GM21447 (cell line): ENCODE results near the gene UGT1A4.

Experiments
- ATAC-seq: cut with Tn5 transposase; IDR thresholded peaks from one replicate; pipeline ENCODE4 v1.9.1; 2021; ENCODE audit not compliant: unreplicated experiment

Gene UGT1A4

GRCh38 chr2:233718552-233718951 is at the start of gene UGT1A4:
UGT1A4 (plus strand) TSS chr2:233718736; CDS start chr2:233718821, 85 bp downstream.
- ATAC-seq: no peak

DNA sequence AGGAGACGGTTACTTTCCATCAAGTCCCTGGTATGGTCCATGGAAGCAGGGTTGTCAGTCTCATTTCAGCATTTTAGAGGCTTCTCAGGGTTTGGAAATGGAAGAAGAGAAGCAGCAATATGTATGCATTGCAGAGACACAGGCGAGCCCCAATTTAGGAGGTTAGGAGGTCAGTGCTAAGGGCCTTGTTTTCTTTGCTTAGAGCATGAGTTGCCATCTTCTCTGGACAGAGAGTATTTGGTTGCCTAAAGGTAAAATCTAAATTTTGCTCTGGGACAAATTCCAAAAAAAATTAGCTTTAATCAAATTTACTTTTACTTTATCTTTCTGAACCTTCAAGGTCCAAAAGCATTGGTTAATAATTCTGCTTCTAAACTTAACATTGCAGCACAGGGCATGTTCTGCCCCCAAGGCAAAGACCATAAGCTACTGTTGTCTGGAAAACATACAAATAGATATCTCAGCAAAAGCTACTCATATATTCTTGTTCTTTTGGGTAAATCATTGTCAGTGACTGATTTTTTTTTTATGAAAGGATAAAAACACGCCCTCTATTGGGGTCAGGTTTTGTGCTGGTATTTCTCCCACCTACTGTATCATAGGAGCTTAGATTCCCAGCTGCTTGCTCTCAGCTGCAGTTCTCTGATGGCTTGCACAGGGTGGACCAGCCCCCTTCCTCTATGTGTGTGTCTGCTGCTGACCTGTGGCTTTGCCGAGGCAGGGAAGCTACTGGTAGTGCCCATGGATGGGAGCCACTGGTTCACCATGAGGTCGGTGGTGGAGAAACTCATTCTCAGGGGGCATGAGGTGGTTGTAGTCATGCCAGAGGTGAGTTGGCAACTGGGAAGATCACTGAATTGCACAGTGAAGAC is 47.0 kb upstream of the UGT1A4 start, which contains the start of gene UGT1A9:
Gene UGT1A9, plus strand, starts transcription at position 609 of the 872 bp plus-strand sequence. Its CDS starts 37 bp downstream, at position 646.
- ATAC-seq: no peak

- ATAC-seq: no peak
Measured at GRCh38 chr2:233672886-233673285, 45.6 kb upstream of the UGT1A4 start.

DNA sequence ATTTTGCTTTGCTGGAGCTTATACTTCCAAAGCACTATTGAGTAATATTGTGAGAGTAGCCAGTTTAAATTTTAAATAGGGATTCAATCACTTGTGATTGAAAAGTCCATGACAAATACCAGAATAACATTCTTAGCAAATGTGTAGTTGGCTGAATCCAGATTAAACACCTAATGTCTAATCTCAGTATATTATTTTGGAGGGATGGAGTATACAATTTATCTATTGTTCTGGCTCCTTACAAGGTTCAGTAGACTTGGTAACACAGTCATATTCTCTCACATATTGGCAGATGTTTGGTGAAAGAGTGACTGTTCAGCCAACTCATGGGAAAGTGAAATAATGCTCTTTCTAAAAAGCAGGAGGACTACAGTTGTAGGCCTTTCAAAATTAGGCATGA is 44.6 kb upstream of the UGT1A4 start:
- ATAC-seq: no peak

GRCh38 chr2:233674314-233674713 is 44.2 kb upstream of the UGT1A4 start:
- no peak for ATAC-seq

DNA sequence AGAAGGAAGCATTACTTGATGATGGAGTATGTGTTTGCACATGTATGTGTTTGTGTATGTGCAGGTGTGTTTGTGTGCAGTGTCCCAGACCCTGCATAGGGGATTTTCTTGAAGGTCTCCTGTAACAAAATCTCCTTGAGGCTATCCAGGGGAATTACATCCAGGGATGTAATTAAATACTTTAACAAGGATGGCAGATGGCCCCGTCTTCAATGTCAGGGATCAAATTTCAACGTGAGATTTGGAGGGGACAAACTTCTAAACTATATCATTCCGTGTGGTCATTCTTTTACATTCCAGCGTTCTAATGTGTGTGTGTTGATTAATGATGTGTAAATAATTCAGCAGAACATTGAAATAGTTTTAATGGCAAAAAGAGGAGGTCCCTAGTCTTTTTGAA is 43.5 kb upstream of the UGT1A4 start:
- ATAC-seq: no peak

DNA sequence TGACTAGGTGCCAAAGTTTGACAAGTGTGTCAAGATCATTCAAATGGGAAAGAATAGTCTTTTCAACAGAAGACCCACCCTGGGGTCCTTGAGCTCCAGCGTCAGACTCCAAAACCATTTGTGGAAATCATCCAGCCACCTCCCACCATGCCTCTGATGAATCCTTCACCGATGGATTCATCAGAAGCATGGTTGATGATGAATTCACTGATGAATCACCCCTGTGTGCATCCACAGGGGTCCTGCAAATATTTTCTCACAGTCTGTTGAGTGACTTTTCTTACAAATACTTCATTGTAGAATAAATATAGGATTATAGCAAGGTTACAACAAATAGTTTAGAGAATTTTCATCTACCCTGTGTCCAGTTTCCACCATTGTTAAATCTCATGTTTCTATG is 42.5 kb upstream of the UGT1A4 start:
- ATAC-seq: no peak

GRCh38 chr2:233679196-233679595 is 39.3 kb upstream of the UGT1A4 start:
- no peak for ATAC-seq

DNA sequence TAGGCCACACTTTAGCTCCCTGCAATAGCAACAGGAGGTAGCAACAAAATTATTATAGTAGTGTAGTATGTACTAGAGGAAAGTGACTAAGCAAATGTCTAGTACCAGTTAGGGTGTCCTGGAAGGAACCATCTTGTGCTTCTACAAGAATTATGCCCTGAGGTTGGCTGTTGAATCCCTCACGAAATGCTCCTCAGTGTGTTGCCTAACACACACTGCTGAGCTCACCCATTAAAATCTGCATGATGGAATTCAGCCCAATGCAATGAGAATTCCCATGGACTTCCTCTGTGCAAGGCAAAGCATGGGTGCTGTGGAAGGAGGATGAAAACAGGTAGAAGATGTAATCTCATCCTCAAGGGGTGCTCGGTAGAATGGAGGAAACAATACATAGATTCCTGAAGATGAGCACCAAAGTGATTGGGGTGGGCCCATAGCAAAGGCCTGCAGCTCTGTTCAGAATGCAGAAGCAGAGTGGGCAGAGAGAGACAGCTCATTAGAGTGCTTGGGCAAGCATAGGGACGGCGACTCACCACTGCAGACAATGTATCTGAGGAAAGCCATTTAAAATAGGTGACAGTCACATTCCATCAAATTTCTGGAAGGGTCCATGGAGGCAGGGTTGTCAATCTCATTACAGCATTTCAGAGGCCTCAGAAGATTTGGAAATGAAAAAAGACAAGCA is 38.0 kb upstream of the UGT1A4 start:
- ATAC-seq: no peak

DNA sequence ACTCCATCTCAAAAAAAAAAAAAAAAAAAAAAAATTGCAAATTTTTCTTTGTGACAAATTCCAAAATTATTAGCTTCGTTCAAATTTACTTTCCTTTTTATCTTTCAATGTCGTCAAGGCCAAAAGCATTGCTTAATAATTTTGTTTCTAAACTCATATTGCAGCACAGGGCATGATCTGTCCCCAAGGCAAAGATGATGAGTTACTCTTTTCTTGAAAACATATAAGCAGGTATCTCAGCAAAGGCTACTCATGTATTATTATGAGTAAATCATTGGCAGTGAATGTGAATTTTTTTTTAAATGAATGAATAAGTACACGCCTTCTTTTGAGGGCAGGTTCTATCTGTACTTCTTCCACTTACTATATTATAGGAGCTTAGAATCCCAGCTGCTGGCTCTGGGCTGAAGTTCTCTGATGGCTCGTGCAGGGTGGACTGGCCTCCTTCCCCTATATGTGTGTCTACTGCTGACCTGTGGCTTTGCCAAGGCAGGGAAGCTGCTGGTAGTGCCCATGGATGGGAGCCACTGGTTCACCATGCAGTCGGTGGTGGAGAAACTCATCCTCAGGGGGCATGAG is 36.9 kb upstream of the UGT1A4 start, which contains the start of gene UGT1A7:
Gene UGT1A7, plus strand, starts transcription at position 381 of the 579 bp plus-strand sequence. Its CDS starts 37 bp downstream, at position 418.
- no peak for ATAC-seq

DNA sequence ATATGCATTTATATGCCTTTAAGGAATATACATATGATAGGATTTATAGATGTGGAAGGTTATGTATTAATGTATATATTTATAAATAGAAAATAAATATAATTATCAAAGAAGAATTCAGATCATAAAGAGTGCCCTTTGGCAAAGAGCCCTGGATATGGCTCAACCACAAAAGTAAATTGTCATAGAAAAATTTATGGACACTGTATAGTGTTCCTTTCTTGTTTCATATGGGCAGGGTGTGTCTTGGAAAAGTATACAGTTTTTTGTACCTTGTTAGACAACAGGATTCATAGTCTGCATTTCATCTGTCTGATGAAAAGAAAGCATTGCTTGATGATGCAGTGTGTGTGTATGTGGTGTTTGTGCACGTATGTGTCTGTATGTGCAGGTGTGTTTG is 33.9 kb upstream of the UGT1A4 start:
- ATAC-seq: no peak

DNA sequence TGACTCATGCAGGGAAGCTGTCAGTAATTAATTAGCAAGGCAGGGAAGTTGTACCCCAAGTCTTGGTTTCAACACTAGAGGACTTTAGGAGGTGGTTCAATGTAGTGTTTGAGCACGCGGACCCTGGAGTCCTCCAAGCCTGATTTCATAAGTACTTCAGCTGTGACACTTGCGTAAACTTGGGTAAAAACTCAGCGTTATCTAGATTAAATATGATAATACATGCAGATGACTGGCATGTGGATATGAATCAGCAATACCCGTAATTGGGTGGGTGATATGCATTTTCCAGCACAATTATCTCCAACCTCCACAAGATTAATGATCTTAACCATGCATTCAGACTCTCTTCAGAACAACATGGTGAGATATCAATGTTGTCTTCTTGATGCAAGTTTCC is 31.6 kb upstream of the UGT1A4 start:
- no peak for ATAC-seq

- ATAC-seq: no peak
Measured at GRCh38 chr2:233688341-233688740, 30.2 kb upstream of the UGT1A4 start.

GRCh38 chr2:233689031-233689430 is 29.5 kb upstream of the UGT1A4 start:
- no peak for ATAC-seq

DNA sequence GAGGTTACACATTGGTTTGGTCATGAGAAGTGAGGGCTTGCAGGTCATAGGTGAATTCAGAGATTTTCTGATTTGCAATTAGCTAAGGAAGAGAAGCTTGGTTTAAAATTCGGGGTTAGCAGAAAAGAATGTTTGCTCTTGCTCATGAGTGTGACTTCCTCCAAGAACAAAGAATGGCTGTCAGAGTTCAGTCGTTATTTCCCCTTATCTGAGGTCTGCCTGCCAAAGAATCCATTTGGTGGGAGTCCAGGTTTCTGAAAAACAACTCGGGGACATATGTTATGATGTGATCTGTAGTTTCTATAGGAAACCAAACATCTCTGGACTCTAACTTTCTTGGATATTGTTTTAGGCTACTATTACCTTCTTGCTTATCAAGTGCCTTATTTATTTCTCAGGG is 29.0 kb upstream of the UGT1A4 start:
- ATAC-seq: no peak

- ATAC-seq: no peak
Measured at GRCh38 chr2:233690444-233690843, 28.1 kb upstream of the UGT1A4 start.

DNA sequence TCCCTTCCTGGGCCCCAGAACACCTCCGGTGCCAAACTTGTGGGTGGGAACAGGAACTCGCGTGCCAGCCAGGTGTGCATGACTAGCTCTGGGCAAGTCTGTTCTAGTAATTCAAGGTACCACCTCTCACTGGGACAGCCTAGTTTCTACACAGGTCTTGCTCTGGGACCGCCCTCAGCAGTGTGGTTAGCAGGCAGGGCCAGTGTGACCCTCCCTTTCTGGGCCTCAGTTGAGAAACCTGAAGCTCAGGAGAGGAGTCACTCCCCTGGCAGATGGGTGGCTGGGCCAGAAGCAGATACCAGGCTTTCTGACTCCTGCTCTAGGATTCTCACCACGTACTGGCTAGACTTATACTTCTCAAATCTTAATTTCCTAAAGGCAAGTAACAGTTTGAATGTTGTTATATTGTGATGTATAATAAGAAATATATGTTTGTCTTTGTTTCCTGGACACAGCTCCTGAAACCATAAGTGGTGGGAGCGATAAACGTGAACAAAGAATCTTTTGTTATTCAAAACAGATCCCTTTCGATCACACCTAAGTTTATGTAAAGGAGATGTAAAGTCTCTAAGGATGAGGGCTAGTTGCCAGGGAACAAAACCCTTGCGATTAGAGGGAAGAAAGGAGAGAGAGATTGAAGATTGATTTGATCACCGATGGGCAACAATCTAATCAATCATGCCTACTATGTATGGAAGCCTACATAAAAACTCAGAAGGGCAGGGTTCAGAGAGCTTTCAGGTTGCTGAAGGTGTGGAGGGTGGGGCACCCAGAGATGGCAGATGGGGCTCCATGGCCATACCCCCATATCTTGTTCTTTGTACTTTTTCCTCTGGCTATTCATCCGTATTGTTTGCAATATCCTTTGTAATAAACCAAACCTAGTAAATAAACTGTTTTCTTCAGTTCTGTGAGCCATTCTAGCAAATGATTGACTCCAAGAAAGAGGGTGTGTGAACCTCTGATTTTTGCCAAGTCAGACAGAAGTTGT is 26.8 kb upstream of the UGT1A4 start:
- no peak for ATAC-seq

DNA sequence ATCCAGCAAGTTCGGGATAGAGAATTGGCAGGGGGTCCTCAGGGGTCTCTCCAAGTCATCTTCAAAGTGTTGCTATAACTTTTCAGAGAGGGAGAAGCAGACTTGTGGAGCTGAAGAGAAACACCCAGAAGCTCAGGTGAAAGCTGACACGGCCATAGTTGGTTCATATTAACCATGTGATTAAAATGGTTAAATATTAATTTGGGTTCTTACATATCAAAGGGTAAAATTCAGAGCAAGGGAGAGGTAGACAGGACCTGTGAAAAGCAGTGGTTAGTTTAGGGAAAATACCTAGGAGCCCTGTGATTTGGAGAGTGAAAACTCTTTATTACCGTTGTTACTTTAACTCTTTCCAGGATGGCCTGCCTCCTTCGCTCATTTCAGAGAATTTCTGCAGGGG is 25.9 kb upstream of the UGT1A4 start, which contains the start of gene UGT1A6:
Gene UGT1A6, plus strand, starts transcription at position 243 of the 400 bp plus-strand sequence. Its CDS starts 115 bp downstream, at position 358.
- ATAC-seq: no peak

DNA sequence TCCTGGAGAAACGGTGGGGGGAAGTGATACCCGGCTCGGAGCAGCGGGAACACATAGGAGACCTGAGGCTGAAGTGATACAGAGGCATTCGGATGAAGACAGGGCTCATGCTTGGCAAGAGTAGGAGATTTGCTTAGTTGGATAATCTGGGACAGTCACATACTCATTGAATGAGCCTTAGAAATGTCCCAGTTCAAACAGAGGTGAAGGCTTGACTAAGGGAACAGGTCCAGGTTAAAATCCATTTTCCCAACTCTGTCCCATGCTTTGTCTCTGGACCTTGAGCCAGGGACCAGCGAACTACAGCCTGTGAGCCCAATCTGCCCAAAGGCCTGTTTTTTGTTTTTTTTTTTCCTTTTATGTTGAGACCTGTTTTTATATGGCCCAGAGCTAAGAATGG is 24.6 kb upstream of the UGT1A4 start:
- ATAC-seq: no peak

- no peak for ATAC-seq
Measured at GRCh38 chr2:233698740-233699139, 19.8 kb upstream of the UGT1A4 start.
